ENCODE data around the gene RETNLB. TPM values are rescaled to one million over a fixed set of nuclear protein-coding genes. Genes with fewer than 3 reads are reported as not detected.
A peak's percentile ranks its signal among the peaks of the same experiment; 100 is the strongest.

RETNLB gene
- not detected in 2 replicates for total RNA-seq (2014; rRNA removed; shearing (Covaris generic))
- polyA plus RNA-seq (2015; cell fraction: cytosol; rRNA removed), result not detected in 2 replicates
- polyA plus RNA-seq (2015; cell fraction: nucleus; rRNA removed), result not detected in 2 replicates

- in situ Hi-C loops (cut with HindIII; ENCODE audit: low pct_unique_long_range_greater_than_20kb, low sequenced_read_pairs), result no loop called here
- no peak for DNase-seq (ENCODE audit: low read depth, low spot score)
These were observed at the start of gene RETNLB for GRCh38 chr3:108757404-108757982. Gene RETNLB (minus strand): TSS chr3:108757410. CDS start chr3:108757185, 225 bp downstream.

- DNase-seq (ENCODE audit: low read depth, low spot score), result no peak
- in situ Hi-C loops (cut with HindIII; ENCODE audit: low pct_unique_long_range_greater_than_20kb, low sequenced_read_pairs), result no loop called here
These were observed 49.1 kb upstream of the RETNLB start for GRCh38 chr3:108806316-108806715.

- no peak for DNase-seq (ENCODE audit: low read depth, low spot score)
- in situ Hi-C loops (cut with HindIII; ENCODE audit: low pct_unique_long_range_greater_than_20kb, low sequenced_read_pairs), result no loop called here
These were observed 47.8 kb upstream of the RETNLB start for GRCh38 chr3:108804966-108805365.

GRCh38 chr3:108804437-108804836 lies 47.2 kb upstream of the RETNLB start:
- DNase-seq (ENCODE audit: low read depth, low spot score), result peak; percentile 80
- in situ Hi-C loops (cut with HindIII; ENCODE audit: low pct_unique_long_range_greater_than_20kb, low sequenced_read_pairs), result no loop called here

- in situ Hi-C loops (cut with HindIII; ENCODE audit: low pct_unique_long_range_greater_than_20kb, low sequenced_read_pairs), result no loop called here
These were observed 34.3 kb upstream of the RETNLB start for GRCh38 chr3:108791473-108791872.

GRCh38 chr3:108780235-108780634 lies 23.0 kb upstream of the RETNLB start:
- DNase-seq (ENCODE audit: low read depth, low spot score), result no peak
- in situ Hi-C loops (cut with HindIII; ENCODE audit: low pct_unique_long_range_greater_than_20kb, low sequenced_read_pairs), result no loop called here

More at GRCh38 chr3:108791473-108791872, 34.3 kb upstream of the RETNLB start:
- DNase-seq (ENCODE audit: low read depth, low spot score), result no peak

- in situ Hi-C loops (cut with HindIII; ENCODE audit: low pct_unique_long_range_greater_than_20kb, low sequenced_read_pairs), result no loop called here
- no peak for DNase-seq (ENCODE audit: low read depth, low spot score)
These were observed 22.3 kb upstream of the RETNLB start for GRCh38 chr3:108779496-108779895.

GRCh38 chr3:108775649-108776048 lies 18.4 kb upstream of the RETNLB start:
- in situ Hi-C loops (cut with HindIII; ENCODE audit: low pct_unique_long_range_greater_than_20kb, low sequenced_read_pairs), result no loop called here

GRCh38 chr3:108767253-108767652 lies 10.0 kb upstream of the RETNLB start:
- in situ Hi-C loops (cut with HindIII; ENCODE audit: low pct_unique_long_range_greater_than_20kb, low sequenced_read_pairs), result no loop called here
- no peak for DNase-seq (ENCODE audit: low read depth, low spot score)

More at GRCh38 chr3:108775649-108776048, 18.4 kb upstream of the RETNLB start:
- no peak for DNase-seq (ENCODE audit: low read depth, low spot score)

GRCh38 chr3:108755686-108756085 lies 1.5 kb downstream of the RETNLB start:
- in situ Hi-C loops (cut with HindIII; ENCODE audit: low pct_unique_long_range_greater_than_20kb, low sequenced_read_pairs), result no loop called here
- DNase-seq (ENCODE audit: low read depth, low spot score), result no peak

- in situ Hi-C loops (cut with HindIII; ENCODE audit: low pct_unique_long_range_greater_than_20kb, low sequenced_read_pairs), result no loop called here
- no peak for DNase-seq (ENCODE audit: low read depth, low spot score)
These were observed 12.4 kb downstream of the RETNLB start for GRCh38 chr3:108744762-108745161.

GRCh38 chr3:108742929-108743328 lies 14.3 kb downstream of the RETNLB start:
- in situ Hi-C loops (cut with HindIII; ENCODE audit: low pct_unique_long_range_greater_than_20kb, low sequenced_read_pairs), result no loop called here
- no peak for DNase-seq (ENCODE audit: low read depth, low spot score)

GRCh38 chr3:108736821-108737220 lies 20.4 kb downstream of the RETNLB start:
- no peak for DNase-seq (ENCODE audit: low read depth, low spot score)
- in situ Hi-C loops (cut with HindIII; ENCODE audit: low pct_unique_long_range_greater_than_20kb, low sequenced_read_pairs), result no loop called here

- DNase-seq (ENCODE audit: low read depth, low spot score), result no peak
- in situ Hi-C loops (cut with HindIII; ENCODE audit: low pct_unique_long_range_greater_than_20kb, low sequenced_read_pairs), result no loop called here
These were observed 28.3 kb downstream of the RETNLB start for GRCh38 chr3:108728934-108729333.

GRCh38 chr3:108728105-108728504 lies 29.1 kb downstream of the RETNLB start:
- no peak for DNase-seq (ENCODE audit: low read depth, low spot score)
- in situ Hi-C loops (cut with HindIII; ENCODE audit: low pct_unique_long_range_greater_than_20kb, low sequenced_read_pairs), result no loop called here

GRCh38 chr3:108724101-108724500 lies 33.1 kb downstream of the RETNLB start:
- no peak for DNase-seq (ENCODE audit: low read depth, low spot score)
- in situ Hi-C loops (cut with HindIII; ENCODE audit: low pct_unique_long_range_greater_than_20kb, low sequenced_read_pairs), result no loop called here

GRCh38 chr3:108722724-108723123 lies 34.5 kb downstream of the RETNLB start:
- in situ Hi-C loops (cut with HindIII; ENCODE audit: low pct_unique_long_range_greater_than_20kb, low sequenced_read_pairs), result no loop called here
- DNase-seq (ENCODE audit: low read depth, low spot score), result no peak

GRCh38 chr3:108719178-108719806 lies 37.9 kb downstream of the RETNLB start:
- DNase-seq (ENCODE audit: low read depth, low spot score), result no peak
- in situ Hi-C loops (cut with HindIII; ENCODE audit: low pct_unique_long_range_greater_than_20kb, low sequenced_read_pairs), result no loop called here

GRCh38 chr3:108718454-108718853 lies 38.8 kb downstream of the RETNLB start:
- in situ Hi-C loops (cut with HindIII; ENCODE audit: low pct_unique_long_range_greater_than_20kb, low sequenced_read_pairs), result no loop called here
- no peak for DNase-seq (ENCODE audit: low read depth, low spot score)
